GM20000 (cell line): ENCODE results near the gene ASTN1.

Experiments used
- DNase-seq: peaks from one replicate; pipeline ENCODE4 v3.0.0; 2012; ENCODE audit warnings: low spot score
- CTCF ChIP-seq: IDR thresholded peaks from 2 replicates; pipeline ENCODE4 v1.5.1; 2012; ENCODE audit warnings: mild to moderate bottlenecking, control low read depth; ENCODE audit errors: extremely low read depth, missing control alignments

ASTN1 gene

GRCh38 chr1:176850871-176851270, 313.6 kb downstream of the ASTN1 start:
- TF ChIP-seq CTCF = no peak
- DNase-seq = no peak

- TF ChIP-seq CTCF = no peak
Observed at GRCh38 chr1:176849281-176849680, 315.2 kb downstream of the ASTN1 start.

GRCh38 chr1:176847052-176847451, 317.5 kb downstream of the ASTN1 start:
- TF ChIP-seq CTCF = no peak
- no peak for DNase-seq

More at GRCh38 chr1:176849281-176849680, 315.2 kb downstream of the ASTN1 start:
- DNase-seq = no peak

- TF ChIP-seq CTCF = no peak
- peak; percentile 16 for DNase-seq
Observed at GRCh38 chr1:176843352-176844297, 320.9 kb downstream of the ASTN1 start.

- no peak for DNase-seq
- no peak for TF ChIP-seq CTCF
Observed at GRCh38 chr1:176841238-176841637, 323.3 kb downstream of the ASTN1 start.

- DNase-seq = no peak
- no peak for TF ChIP-seq CTCF
Observed at GRCh38 chr1:176839216-176839615, 325.3 kb downstream of the ASTN1 start.

- TF ChIP-seq CTCF = no peak
- no peak for DNase-seq
Observed at GRCh38 chr1:176838276-176838995, 326.1 kb downstream of the ASTN1 start.
